RWPE2 (cell line): ENCODE data around the gene CRACR2B.

Source experiments
- ATAC-seq: fragments of 200-7000 bp; cut with Tn5 transposase; 3 replicates; pipeline ENCODE4 v1.9.1; 2021; ENCODE audit warnings: low read depth
- DNase-seq: peaks from one replicate; pipeline ENCODE4 v3.0.0-alpha.2; 2020; ENCODE audit warnings: low spot score
- H3K27ac ChIP-seq: fragments of 450-650 bp; 2 replicates; pipeline ENCODE4 v1.5.1; 2017; ENCODE audit warnings: mild to moderate bottlenecking; ENCODE audit not compliant: poor library complexity, severe bottlenecking
- H3K27me3 ChIP-seq: fragments of 250-450 bp; sonication (Bioruptor Pico); 2 replicates; pipeline ENCODE4 v1.5.1; 2021; ENCODE audit warnings: mild to moderate bottlenecking, moderate library complexity; ENCODE audit not compliant: insufficient read depth, poor library complexity, severe bottlenecking
- H3K36me3 ChIP-seq: fragments of 250-450 bp; sonication (Bioruptor Pico); 2 replicates; pipeline ENCODE4 v1.5.1; 2020; ENCODE audit warnings: low read depth, mild to moderate bottlenecking, moderate library complexity
- H3K4me1 ChIP-seq: fragments of 250-450 bp; sonication (Bioruptor Pico); 2 replicates; pipeline ENCODE4 v1.5.1; 2021; ENCODE audit warnings: mild to moderate bottlenecking, moderate library complexity; ENCODE audit not compliant: insufficient read depth, poor library complexity, severe bottlenecking
- H3K4me3 ChIP-seq: fragments of 250-450 bp; sonication (Bioruptor Pico); 2 replicates; pipeline ENCODE4 v1.5.1; 2021; ENCODE audit warnings: mild to moderate bottlenecking, moderate library complexity; ENCODE audit not compliant: severe bottlenecking
- H3K9me3 ChIP-seq: fragments of 250-450 bp; sonication (Bioruptor Pico); 2 replicates; pipeline ENCODE4 v1.5.1; 2021; ENCODE audit warnings: mild to moderate bottlenecking, moderate library complexity; ENCODE audit not compliant: severe bottlenecking
- CTCF ChIP-seq: fragments of 450-650 bp; IDR thresholded peaks from one replicate; pipeline ENCODE4 v1.5.1; 2017; ENCODE audit warnings: mild to moderate bottlenecking, moderate library complexity; ENCODE audit not compliant: poor library complexity, severe bottlenecking

The CRACR2B gene

GRCh38 chr11:854601-855329, 27.0 kb downstream of the CRACR2B start:
- Histone ChIP-seq H3K4me1 (no peaks in the 10 kb centered on the region), H3K9me3 (no peaks in the 10 kb centered on the region), H3K27me3 (no peaks in the 10 kb centered on the region), H3K4me3 (no peak overlapping the region), H3K27ac (no peak overlapping the region), H3K36me3 (no peaks in the 10 kb centered on the region; the same call in 1 of the 2 replicates)
- no peak for TF ChIP-seq CTCF
- DNase-seq (no peak), ATAC-seq (no peak)

GRCh38 chr11:855330-855674, 27.6 kb downstream of the CRACR2B start:
- Histone ChIP-seq H3K27me3 (no peaks in the 10 kb centered on the region), H3K36me3 (no peaks in the 10 kb centered on the region; the same call in 1 of the 2 replicates), H3K4me1 (no peaks in the 10 kb centered on the region), H3K27ac (no peak overlapping the region), H3K9me3 (no peaks in the 10 kb centered on the region), H3K4me3 (no peak overlapping the region)
- DNase-seq (no peak), ATAC-seq (no peak)
- no peak for TF ChIP-seq CTCF

- no peaks in the 10 kb centered on the region for H3K27me3 ChIP-seq
- no peaks in the 10 kb centered on the region for H3K4me1 ChIP-seq
- TF ChIP-seq CTCF: no peak
- H3K36me3 ChIP-seq: no peaks in the 10 kb centered on the region; the same call in 1 of the 2 replicates
- DNase-seq (no peak), ATAC-seq (no peak)
- no peak overlapping the region for H3K4me3 ChIP-seq
- no peaks in the 10 kb centered on the region for H3K9me3 ChIP-seq
- no peak overlapping the region for H3K27ac ChIP-seq
Observed at GRCh38 chr11:855796-856195, 28.1 kb downstream of the CRACR2B start.

- H3K36me3 ChIP-seq: no peaks in the 10 kb centered on the region; the same call in none of the 2 replicates
Observed at GRCh38 chr11:856397-856796, 28.7 kb downstream of the CRACR2B start.

More at GRCh38 chr11:856397-856796, 28.7 kb downstream of the CRACR2B start:
- TF ChIP-seq CTCF: no peak
- no peak overlapping the region for H3K4me3 ChIP-seq
- no peak overlapping the region for H3K27ac ChIP-seq
- no peaks in the 10 kb centered on the region for H3K9me3 ChIP-seq
- no peaks in the 10 kb centered on the region for H3K4me1 ChIP-seq
- H3K27me3 ChIP-seq: no peaks in the 10 kb centered on the region
- no peak for DNase-seq
- ATAC-seq: no peak
